ENCODE results near the gene FAM227A.

DNA sequence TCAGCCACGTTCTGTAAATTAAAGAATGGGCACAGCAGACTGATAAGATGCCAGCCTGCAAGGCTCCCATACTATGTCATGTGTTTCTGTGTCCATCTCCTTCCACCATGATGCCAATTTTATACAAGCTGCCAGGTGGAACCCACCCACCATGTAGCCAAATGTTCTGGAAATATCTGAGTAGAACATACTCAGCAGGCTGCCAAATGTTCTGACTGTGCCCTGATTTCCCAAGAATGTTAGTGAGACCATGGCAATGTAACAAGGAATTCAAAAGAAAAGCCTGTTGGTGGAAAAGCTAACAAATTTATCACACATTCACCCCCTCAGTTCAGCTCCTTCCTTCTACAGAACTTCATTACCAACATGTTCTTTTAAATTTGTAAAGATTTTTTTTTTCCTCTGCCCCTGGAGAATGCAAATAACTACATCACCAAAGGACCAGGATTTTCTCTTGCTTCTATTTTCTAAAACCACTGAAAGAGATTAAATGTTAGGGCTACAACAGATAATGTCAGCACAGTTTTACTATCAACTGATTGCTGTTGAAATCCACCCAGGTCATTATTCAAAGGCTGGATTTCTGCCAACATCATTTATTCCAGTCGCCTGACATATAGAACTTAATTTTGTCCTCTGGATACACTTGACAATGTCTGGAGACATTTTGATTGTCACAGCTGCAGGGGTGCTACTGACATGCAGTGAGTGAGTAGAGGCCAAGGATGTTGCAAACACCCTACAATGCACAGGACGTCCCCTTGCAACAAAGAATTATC lies 89.3 kb downstream of the FAM227A start:
- TF ChIP-seq TAF1 (IDR thresholded peaks at IDR 0.05; ENCODE audit: borderline replicate concordance, insufficient read depth, low read length), result no peak
- TF ChIP-seq POLR2AphosphoS5 (IDR thresholded peaks at IDR 0.05; ENCODE audit: low read depth, low read length), result no peak
- no peak for TF ChIP-seq SIN3A (IDR thresholded peaks at IDR 0.05; ENCODE audit: borderline replicate concordance, insufficient read depth, low read length)
- no peak for TF ChIP-seq REST (IDR thresholded peaks at IDR 0.05; ENCODE audit: insufficient read depth in 1 of 2, low read depth in 2 of 2, low read length in 2 of 2)
